CD4-positive, alpha-beta T cell treated with Interleukin-15 for 1 hour (primary cell): ENCODE results near the gene CEP20.
A peak's percentile ranks its signal among the peaks of the same experiment; 100 is the strongest.
"Not testable (repeated sequence)": the region's sequence is repeated elsewhere in the genome, so short reads cannot be mapped to it uniquely, and the experiment has no call there.

Experiments
- DNase-seq: peaks from one replicate; pipeline ENCODE4 v3.0.0-alpha.2; 2020

CEP20 gene, protein sequence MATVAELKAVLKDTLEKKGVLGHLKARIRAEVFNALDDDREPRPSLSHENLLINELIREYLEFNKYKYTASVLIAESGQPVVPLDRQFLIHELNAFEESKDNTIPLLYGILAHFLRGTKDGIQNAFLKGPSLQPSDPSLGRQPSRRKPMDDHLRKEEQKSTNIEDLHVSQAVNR

GRCh38 chr16:15888072-15888976, at the start of gene CEP20:
CEP20 (minus strand) TSS chr16:15888603; CDS start chr16:15888585, 18 bp downstream.
- DNase-seq: peak; percentile 100

- peak; percentile 42 for DNase-seq
Observed at GRCh38 chr16:15936809-15937208, 48.4 kb upstream of the CEP20 start.

GRCh38 chr16:15934991-15935390, 46.6 kb upstream of the CEP20 start:
- DNase-seq: no peak

- no peak for DNase-seq
Observed at GRCh38 chr16:15933781-15934180, 45.4 kb upstream of the CEP20 start.

DNA sequence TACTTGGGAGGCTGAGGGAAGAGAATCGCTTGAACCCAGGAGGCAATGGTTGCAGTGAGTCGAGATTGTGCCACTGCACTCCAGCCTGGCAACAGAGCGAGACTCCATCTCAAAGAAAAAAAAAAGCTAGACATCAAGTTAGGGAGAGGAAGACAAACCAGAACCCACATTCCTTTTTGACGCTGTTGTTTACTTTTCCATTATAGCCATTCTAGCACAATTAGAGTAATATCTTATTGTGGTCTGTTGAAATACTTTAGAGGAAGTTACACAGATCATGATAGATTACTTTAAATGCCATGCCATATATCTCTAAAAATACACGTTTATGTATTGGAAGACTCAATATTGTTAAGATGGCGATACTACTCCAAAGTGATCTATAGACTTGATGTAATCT, 44.5 kb upstream of the CEP20 start:
- DNase-seq: no peak

DNA sequence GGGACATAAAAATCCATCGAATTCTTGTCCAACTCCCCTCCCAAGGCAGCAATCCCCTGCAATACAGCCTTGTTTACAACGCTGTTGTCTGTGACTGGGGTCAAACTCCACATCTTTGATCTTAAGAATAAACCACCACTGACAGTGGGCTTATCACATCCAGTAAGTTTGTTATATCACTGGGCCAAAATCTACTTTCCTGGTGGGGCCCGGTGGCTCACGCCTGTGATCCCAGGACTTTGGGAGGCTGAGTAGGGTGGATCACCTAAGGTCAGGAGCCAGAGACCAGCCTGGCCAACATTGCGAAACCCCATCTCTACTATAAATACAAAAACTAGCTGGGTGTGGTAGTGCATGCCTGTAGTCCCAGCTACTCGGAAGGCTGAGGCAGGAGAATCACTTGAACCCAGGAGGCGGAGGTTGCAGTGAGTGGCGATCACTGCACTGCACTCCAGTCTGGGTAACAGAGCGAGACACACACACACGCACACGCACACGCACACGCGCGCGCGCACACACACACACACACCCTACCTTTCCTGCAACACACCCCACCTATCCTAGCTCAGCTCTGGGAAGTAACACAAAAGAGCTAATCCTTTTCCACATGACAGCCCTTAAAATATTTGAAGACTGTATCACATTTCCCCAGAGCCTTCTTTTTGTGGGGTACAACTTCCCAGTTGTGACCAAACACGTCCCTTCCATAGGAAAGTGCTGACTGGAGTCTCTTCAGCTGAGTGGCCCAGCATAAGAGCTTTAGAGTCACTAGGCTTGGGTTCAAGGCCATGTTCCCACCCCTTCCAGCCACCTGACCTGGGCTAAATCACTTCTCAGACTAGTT, 40.1 kb upstream of the CEP20 start:
- DNase-seq: no peak

GRCh38 chr16:15925631-15926030, 37.2 kb upstream of the CEP20 start:
- no peak for DNase-seq

DNA sequence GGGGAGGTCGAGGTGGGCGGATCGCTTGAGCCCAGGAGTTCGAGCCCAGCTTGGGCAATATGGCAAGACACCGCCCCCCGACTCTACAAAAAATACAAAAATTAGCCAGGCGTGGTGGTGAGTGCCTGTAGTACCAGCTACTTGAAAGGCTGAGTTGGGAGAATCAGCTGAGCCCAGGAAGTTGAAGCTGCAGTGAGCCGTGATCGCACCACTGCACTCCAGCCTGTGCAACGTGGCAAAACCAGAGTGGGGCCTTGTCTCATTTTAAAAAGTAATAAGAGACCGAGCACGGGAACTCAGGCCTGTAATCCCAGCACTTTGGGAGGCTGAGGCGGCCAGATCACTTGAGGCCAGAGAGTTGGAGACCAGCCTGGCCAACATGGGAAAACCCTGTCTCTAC, 36.6 kb upstream of the CEP20 start:
- DNase-seq: no peak

- no peak for DNase-seq
Observed at GRCh38 chr16:15919331-15919730, 30.9 kb upstream of the CEP20 start.

DNA sequence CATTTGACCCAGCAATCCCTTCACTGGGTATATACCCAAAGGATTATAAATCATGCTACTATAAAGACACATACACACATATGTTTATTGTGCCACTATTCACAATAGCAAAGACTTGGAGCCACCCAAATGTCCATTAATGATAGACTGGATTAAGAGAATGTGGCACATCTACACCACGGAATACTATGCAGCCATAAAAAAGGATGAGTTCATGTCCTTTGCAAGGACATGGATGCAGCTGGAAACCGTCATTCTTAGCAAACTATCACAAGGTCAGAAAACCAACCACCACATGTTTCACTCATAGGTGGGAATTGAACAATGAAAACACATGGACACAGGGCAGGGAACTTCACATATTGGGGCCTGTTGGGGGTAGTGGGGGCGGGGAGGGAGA, 29.9 kb upstream of the CEP20 start:
- not testable (repeated sequence) for DNase-seq

- DNase-seq: no peak
Observed at GRCh38 chr16:15916323-15916722, 27.9 kb upstream of the CEP20 start.

- no peak for DNase-seq
Observed at GRCh38 chr16:15915555-15916081, 27.2 kb upstream of the CEP20 start.

GRCh38 chr16:15913046-15913698, 24.8 kb upstream of the CEP20 start:
- DNase-seq: no peak

DNA sequence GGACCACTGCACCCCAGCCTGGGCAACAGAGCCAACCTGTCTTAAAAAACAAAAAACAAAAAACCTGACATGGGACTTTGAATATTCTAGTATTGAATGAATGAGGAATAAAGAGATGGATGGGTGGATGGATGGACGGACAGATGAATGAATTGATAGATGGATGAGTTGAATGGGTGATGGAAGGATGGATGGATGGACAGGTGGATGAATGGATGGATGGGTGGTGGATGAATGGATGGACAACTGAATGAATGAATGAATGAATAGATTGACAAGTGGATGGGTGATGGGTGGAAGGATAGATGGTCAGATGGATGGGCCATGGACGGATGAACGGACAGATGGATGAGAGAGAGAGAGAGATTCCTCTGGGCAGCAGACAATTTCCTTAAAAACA, 22.8 kb upstream of the CEP20 start:
- no peak for DNase-seq

DNA sequence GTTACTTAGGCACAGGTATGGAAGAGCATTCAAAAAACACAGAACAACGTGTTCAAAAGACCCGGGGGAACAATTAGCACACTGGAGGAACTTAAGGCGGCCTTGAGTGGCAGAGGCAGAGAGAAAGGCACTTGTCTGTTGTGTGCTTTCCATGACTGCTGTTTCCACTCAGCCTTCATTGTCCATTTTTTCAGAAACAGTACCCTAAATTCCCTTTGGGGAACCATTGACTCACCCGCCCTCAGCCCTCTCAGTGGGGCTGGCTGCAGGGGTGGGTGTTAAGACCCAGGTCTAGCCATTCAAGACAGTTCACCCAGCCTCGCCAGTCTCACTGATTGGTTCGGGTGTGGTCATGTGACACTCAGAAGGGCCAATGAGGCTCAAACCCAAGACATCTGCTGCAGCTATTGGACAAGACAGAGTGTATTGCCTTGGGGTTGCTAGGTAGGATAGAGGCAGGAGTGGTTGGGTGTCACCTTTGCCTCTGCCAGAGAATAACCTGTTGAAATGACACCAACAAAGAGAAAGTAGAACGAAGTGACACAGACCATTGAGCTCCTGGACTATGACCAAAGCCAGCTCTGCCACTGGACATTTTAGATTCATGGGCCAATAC, 19.6 kb upstream of the CEP20 start:
- DNase-seq: peak; percentile 57

- no peak for DNase-seq
Observed at GRCh38 chr16:15906439-15906838, 18.0 kb upstream of the CEP20 start.

GRCh38 chr16:15903960-15904359, 15.6 kb upstream of the CEP20 start:
- no peak for DNase-seq

GRCh38 chr16:15900901-15901500, 12.6 kb upstream of the CEP20 start:
- no peak for DNase-seq

- DNase-seq: no peak
Observed at GRCh38 chr16:15900357-15900756, 12.0 kb upstream of the CEP20 start.

DNA sequence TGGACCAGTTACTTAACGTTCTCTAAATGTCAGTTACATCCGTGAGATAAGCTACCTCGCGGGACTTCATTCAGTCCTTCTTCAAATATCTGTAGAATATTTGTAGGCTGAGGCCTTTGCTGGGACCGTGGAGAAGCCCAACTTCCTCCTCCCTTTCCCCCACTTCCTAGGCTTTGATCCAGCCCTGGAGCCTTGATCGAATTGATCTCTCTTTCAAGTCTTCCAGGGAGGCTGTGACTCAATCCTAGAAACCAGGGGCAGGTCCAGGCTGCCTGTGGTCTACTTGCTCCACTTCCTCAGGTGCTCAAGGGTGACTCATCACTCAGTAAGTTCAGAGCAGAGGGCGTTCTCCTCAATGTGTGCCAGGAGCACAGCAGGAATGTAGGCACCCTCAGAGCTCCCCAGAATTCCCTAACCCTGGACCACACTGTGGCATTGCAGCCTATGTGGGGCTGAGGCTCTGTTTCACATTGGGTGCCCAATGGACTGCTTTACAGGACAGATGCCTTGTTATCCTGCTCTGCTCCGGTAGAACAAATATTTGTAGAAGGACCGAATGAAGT, 11.2 kb upstream of the CEP20 start:
- no peak for DNase-seq

DNA sequence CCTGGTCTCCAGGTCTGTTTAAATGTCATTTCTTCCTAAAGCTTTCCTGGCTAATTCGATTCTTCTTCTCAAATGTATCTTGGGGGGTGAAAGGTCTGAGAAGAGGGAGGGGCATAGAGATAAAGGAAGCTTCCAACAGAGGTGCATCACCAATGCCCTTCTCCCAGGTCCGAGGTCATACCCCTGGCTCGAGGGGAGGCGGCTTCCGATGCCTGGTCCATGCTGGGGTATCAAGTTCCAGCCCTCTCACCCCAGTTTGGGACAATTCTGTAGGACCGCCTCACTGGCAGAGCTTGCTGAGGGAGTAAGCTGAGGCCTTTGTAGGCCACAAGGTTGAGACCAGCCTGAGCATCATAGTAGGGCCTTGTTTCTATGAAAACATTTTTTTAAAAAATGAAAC, 10.3 kb upstream of the CEP20 start:
- DNase-seq: no peak
